ENCODE data around the gene NCOA1.

NCOA1 gene

DNA sequence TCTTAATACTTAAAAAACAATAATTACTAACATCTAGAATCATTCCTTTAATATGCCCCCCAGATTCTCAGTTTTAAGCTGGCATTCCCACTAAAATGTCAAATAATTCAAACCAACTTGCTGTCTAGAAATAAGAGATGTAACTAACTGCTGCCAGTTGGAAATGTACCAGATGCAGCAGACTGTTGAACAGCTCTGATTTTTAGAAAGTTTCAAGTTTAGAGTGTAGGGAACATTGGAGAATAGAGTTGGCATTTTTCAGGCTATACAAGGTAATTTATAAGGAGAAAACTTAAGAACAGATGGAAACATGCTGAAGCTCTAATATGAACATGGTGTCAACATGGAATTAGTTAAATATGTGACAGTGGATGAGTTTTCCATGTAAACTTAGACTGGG, 200.8 kb downstream of the NCOA1 start:
- TF ChIP-seq EZH2 (IDR thresholded peaks at IDR 0.05; ENCODE audit: borderline replicate concordance, low read length) = no peak
- TF ChIP-seq, protein P1, sequence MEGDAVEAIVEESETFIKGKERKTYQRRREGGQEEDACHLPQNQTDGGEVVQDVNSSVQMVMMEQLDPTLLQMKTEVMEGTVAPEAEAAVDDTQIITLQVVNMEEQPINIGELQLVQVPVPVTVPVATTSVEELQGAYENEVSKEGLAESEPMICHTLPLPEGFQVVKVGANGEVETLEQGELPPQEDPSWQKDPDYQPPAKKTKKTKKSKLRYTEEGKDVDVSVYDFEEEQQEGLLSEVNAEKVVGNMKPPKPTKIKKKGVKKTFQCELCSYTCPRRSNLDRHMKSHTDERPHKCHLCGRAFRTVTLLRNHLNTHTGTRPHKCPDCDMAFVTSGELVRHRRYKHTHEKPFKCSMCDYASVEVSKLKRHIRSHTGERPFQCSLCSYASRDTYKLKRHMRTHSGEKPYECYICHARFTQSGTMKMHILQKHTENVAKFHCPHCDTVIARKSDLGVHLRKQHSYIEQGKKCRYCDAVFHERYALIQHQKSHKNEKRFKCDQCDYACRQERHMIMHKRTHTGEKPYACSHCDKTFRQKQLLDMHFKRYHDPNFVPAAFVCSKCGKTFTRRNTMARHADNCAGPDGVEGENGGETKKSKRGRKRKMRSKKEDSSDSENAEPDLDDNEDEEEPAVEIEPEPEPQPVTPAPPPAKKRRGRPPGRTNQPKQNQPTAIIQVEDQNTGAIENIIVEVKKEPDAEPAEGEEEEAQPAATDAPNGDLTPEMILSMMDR (IDR thresholded peaks at IDR 0.05; ENCODE audit: low read length) = no peak
- no peaks in the 10 kb centered on the region for H3K27me3 ChIP-seq (ENCODE audit: insufficient read depth, low read length)
- no peaks in the 10 kb centered on the region for H3K9me2 ChIP-seq (ENCODE audit: low read depth, low read length)
- H3K79me2 ChIP-seq (ENCODE audit: insufficient read depth, low read length) = no peaks in the 10 kb centered on the region
- no peak overlapping the region for H3K4me2 ChIP-seq (ENCODE audit: low read length)
- H3K4me1 ChIP-seq (ENCODE audit: insufficient read depth, low read length, severe bottlenecking) = no peaks in the 10 kb centered on the region
- H3K4me3 ChIP-seq (ENCODE audit: low read depth, low read length, poor library complexity, severe bottlenecking) = no peak overlapping the region
- H3F3A ChIP-seq (ENCODE audit: insufficient read depth, low read length) = no peaks in the 10 kb centered on the region
- peaks cover 9% of the 10 kb centered on the region; the same call in 1 of the 2 replicates for H3K36me3 ChIP-seq (ENCODE audit: insufficient read depth, low read length)
- no peak overlapping the region for H2AFZ ChIP-seq (ENCODE audit: low read length)
- no peak overlapping the region for H3K27ac ChIP-seq (ENCODE audit: low read depth, low read length, poor library complexity, severe bottlenecking)
- H4K20me1 ChIP-seq (ENCODE audit: insufficient read depth, low read length) = no peaks in the 10 kb centered on the region
- no peaks in the 10 kb centered on the region for H3K9me3 ChIP-seq (ENCODE audit: low read length)
- H3K9ac ChIP-seq (ENCODE audit: low read length) = no peak overlapping the region

DNA sequence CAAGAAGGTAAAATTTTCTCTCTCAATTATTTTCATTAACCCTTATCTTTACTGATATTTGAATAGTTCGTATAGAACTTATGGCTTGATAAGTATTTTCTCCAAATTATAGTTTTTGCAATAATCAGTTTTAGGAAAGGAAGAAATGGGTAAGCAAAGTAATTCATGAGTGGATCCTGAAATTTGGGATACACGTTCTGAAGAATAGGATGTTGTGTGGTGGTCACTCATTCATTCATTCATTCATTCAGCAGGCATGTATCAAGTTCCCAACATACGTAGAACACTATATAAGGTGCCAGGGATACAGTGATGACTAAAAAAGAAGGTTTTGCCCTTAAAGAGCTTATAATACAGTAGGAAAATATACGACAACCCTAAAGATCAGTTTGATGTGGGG, 206.7 kb downstream of the NCOA1 start:
- no peaks in the 10 kb centered on the region for H3K4me1 ChIP-seq (ENCODE audit: insufficient read depth, low read length, severe bottlenecking)
- no peak overlapping the region for H3K4me2 ChIP-seq (ENCODE audit: low read length)
- TF ChIP-seq, protein P1 (IDR thresholded peaks at IDR 0.05; ENCODE audit: low read length) = no peak
- no peak for TF ChIP-seq EZH2 (IDR thresholded peaks at IDR 0.05; ENCODE audit: borderline replicate concordance, low read length)
- H3K79me2 ChIP-seq (ENCODE audit: insufficient read depth, low read length) = no peaks in the 10 kb centered on the region
- no peaks in the 10 kb centered on the region for H3F3A ChIP-seq (ENCODE audit: insufficient read depth, low read length)
- H4K20me1 ChIP-seq (ENCODE audit: insufficient read depth, low read length) = no peaks in the 10 kb centered on the region
- H3K9me2 ChIP-seq (ENCODE audit: low read depth, low read length) = no peaks in the 10 kb centered on the region
- H3K36me3 ChIP-seq (ENCODE audit: insufficient read depth, low read length) = no peaks in the 10 kb centered on the region
- no peak overlapping the region for H3K4me3 ChIP-seq (ENCODE audit: low read depth, low read length, poor library complexity, severe bottlenecking)
- H3K27ac ChIP-seq (ENCODE audit: low read depth, low read length, poor library complexity, severe bottlenecking) = no peak overlapping the region
- no peak overlapping the region for H3K9ac ChIP-seq (ENCODE audit: low read length)
- H3K27me3 ChIP-seq (ENCODE audit: insufficient read depth, low read length) = no peaks in the 10 kb centered on the region
- H2AFZ ChIP-seq (ENCODE audit: low read length) = no peak overlapping the region
- no peaks in the 10 kb centered on the region for H3K9me3 ChIP-seq (ENCODE audit: low read length)

DNA sequence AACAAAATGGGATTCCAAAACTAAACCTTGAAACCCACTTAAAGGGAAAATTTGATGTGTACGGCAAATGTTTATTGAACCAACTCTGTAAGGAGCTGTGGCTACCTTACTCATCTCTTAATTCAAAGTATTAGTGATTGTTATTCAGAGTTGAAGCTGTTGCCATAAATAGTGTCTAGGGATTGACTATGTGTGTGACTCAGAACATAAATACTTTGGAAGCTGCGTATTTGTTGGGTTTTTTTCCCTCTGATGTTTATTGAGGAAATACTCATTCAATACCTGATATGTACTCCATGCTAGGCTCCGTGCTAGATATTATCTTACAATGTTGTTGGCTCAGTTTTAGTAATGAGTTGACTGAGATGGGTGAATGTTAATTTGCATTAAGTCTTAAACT, 211.7 kb downstream of the NCOA1 start:
- Histone ChIP-seq H3K4me2 (ENCODE audit: low read length) (no peak overlapping the region), H4K20me1 (ENCODE audit: insufficient read depth, low read length) (no peaks in the 10 kb centered on the region), H3K79me2 (ENCODE audit: insufficient read depth, low read length) (no peaks in the 10 kb centered on the region), H3K27ac (ENCODE audit: low read depth, low read length, poor library complexity, severe bottlenecking) (no peak overlapping the region), H3F3A (ENCODE audit: insufficient read depth, low read length) (no peaks in the 10 kb centered on the region), H2AFZ (ENCODE audit: low read length) (no peak overlapping the region), H3K4me3 (ENCODE audit: low read depth, low read length, poor library complexity, severe bottlenecking) (no peak overlapping the region), H3K9me3 (ENCODE audit: low read length) (no peaks in the 10 kb centered on the region), H3K4me1 (ENCODE audit: insufficient read depth, low read length, severe bottlenecking) (no peaks in the 10 kb centered on the region), H3K9me2 (ENCODE audit: low read depth, low read length) (no peaks in the 10 kb centered on the region), H3K27me3 (ENCODE audit: insufficient read depth, low read length) (no peaks in the 10 kb centered on the region), H3K9ac (ENCODE audit: low read length) (no peak overlapping the region), H3K36me3 (ENCODE audit: insufficient read depth, low read length) (peaks cover 5% of the 10 kb centered on the region; the same call in 1 of the 2 replicates)
- TF ChIP-seq, protein P1 (IDR thresholded peaks at IDR 0.05; ENCODE audit: low read length) = no peak
- no peak for TF ChIP-seq EZH2 (IDR thresholded peaks at IDR 0.05; ENCODE audit: borderline replicate concordance, low read length)
